Muscle layer of colon (tissue), 2 donors: ENCODE measurements around the gene PRIMA1.

Experiments
- H3K27ac ChIP-seq: one replicate; pipeline ENCODE4 v1.7.0; 2013; ENCODE audit warnings: low read depth, mild to moderate bottlenecking, low read length, moderate library complexity
- H3K27me3 ChIP-seq, 2 donors: one replicate each; pipeline ENCODE4 v1.7.0; 2013; ENCODE audit warnings: low read length in 2 of 2, mild to moderate bottlenecking in 2 of 2; ENCODE audit not compliant: insufficient read depth in 2 of 2, control insufficient read depth in 1 of 2
- H3K36me3 ChIP-seq: one replicate; pipeline ENCODE4 v1.7.0; 2013; ENCODE audit warnings: mild to moderate bottlenecking, low read length; ENCODE audit not compliant: insufficient read depth
- H3K4me1 ChIP-seq: one replicate; pipeline ENCODE4 v1.7.0; 2013; ENCODE audit warnings: mild to moderate bottlenecking, low read length; ENCODE audit not compliant: insufficient read depth
- H3K4me3 ChIP-seq, 2 donors: one replicate each; pipeline ENCODE4 v1.7.0; 2013; ENCODE audit warnings: low read length in 2 of 2, low read depth in 1 of 2, mild to moderate bottlenecking in 1 of 2, moderate library complexity in 1 of 2
- H3K9ac ChIP-seq: one replicate; pipeline ENCODE4 v1.7.0; 2013; ENCODE audit warnings: low read length
- H3K9me3 ChIP-seq: one replicate; pipeline ENCODE4 v1.7.0; 2013; ENCODE audit warnings: mild to moderate bottlenecking, low read length
- donor health status: abdominal sarcoma.
- donor health status: Adenocarcinoma of cecum.

Gene PRIMA1

GRCh38 chr14:93778453-93778852 is 9.8 kb downstream of the PRIMA1 start:
- H3K4me1 ChIP-seq = peaks cover 24% of the 10 kb centered on the region
- H3K4me3 ChIP-seq = no peak overlapping the region
- peaks cover 17% of the 10 kb centered on the region for H3K36me3 ChIP-seq
- H3K9ac ChIP-seq = no peak overlapping the region
- H3K27me3 ChIP-seq = no peaks in the 10 kb centered on the region
- H3K27ac ChIP-seq = no peak overlapping the region
- no peaks in the 10 kb centered on the region for H3K9me3 ChIP-seq

GRCh38 chr14:93775744-93776143 is 12.5 kb downstream of the PRIMA1 start:
- Histone ChIP-seq H3K9me3 (no peaks in the 10 kb centered on the region), H3K27ac (peak overlapping the region; percentile 45), H3K9ac (no peak overlapping the region), H3K4me3 (no peak overlapping the region), H3K36me3 (peaks cover 32% of the 10 kb centered on the region), H3K27me3 (no peaks in the 10 kb centered on the region), H3K4me1 (peaks cover 42% of the 10 kb centered on the region)

GRCh38 chr14:93775158-93775557 is 13.1 kb downstream of the PRIMA1 start:
- Histone ChIP-seq H3K4me3 (no peak overlapping the region), H3K27ac (no peak overlapping the region)

GRCh38 chr14:93772263-93772662 is 16.0 kb downstream of the PRIMA1 start:
- H3K4me1 ChIP-seq = peaks cover 35% of the 10 kb centered on the region
- no peak overlapping the region for H3K9ac ChIP-seq
- H3K9me3 ChIP-seq = no peaks in the 10 kb centered on the region
- no peak overlapping the region for H3K4me3 ChIP-seq
- H3K27me3 ChIP-seq = no peaks in the 10 kb centered on the region
- H3K27ac ChIP-seq = peak overlapping the region; percentile 53
- H3K36me3 ChIP-seq = peaks cover 45% of the 10 kb centered on the region

More at GRCh38 chr14:93775158-93775557, 13.1 kb downstream of the PRIMA1 start:
- no peaks in the 10 kb centered on the region for H3K9me3 ChIP-seq
- peaks cover 38% of the 10 kb centered on the region for H3K36me3 ChIP-seq
- H3K4me1 ChIP-seq = peaks cover 40% of the 10 kb centered on the region
- H3K27me3 ChIP-seq = no peaks in the 10 kb centered on the region
- no peak overlapping the region for H3K9ac ChIP-seq

- peak overlapping the region; percentile 81 for H3K27ac ChIP-seq
- peaks cover 54% of the 10 kb centered on the region for H3K4me1 ChIP-seq
- H3K4me3 ChIP-seq = no peak overlapping the region
- H3K36me3 ChIP-seq = peaks cover 30% of the 10 kb centered on the region
- H3K27me3 ChIP-seq = no peaks in the 10 kb centered on the region
- H3K9ac ChIP-seq = no peak overlapping the region
- H3K9me3 ChIP-seq = no peaks in the 10 kb centered on the region
These were observed 22.3 kb downstream of the PRIMA1 start for GRCh38 chr14:93765970-93766369.

GRCh38 chr14:93765155-93765554 is 23.1 kb downstream of the PRIMA1 start:
- peak overlapping the region in 1 of 2 donors; percentile 39 for H3K4me3 ChIP-seq
- H3K9me3 ChIP-seq = no peaks in the 10 kb centered on the region
- peaks cover 62% of the 10 kb centered on the region for H3K4me1 ChIP-seq
- peaks cover 22% of the 10 kb centered on the region for H3K36me3 ChIP-seq
- H3K27ac ChIP-seq = peak overlapping the region; percentile 81
- no peaks in the 10 kb centered on the region for H3K27me3 ChIP-seq
- no peak overlapping the region for H3K9ac ChIP-seq

- H3K9me3 ChIP-seq = no peaks in the 10 kb centered on the region
- peaks cover 13% of the 10 kb centered on the region for H3K36me3 ChIP-seq
- peak overlapping the region; percentile 81 for H3K27ac ChIP-seq
- H3K27me3 ChIP-seq = no peaks in the 10 kb centered on the region
- peak overlapping the region in 1 of 2 donors; percentile 39 for H3K4me3 ChIP-seq
- H3K9ac ChIP-seq = no peak overlapping the region
- H3K4me1 ChIP-seq = peaks cover 69% of the 10 kb centered on the region
These were observed 24.1 kb downstream of the PRIMA1 start for GRCh38 chr14:93764211-93764659.

GRCh38 chr14:93759719-93760307 is 28.5 kb downstream of the PRIMA1 start:
- Histone ChIP-seq H3K4me1 (peaks cover 64% of the 10 kb centered on the region), H3K36me3 (peaks cover 5% of the 10 kb centered on the region), H3K27me3 (no peaks in the 10 kb centered on the region), H3K9ac (no peak overlapping the region), H3K4me3 (peak overlapping the region in 1 of 2 donors; percentile 42), H3K27ac (peak overlapping the region; percentile 91), H3K9me3 (no peaks in the 10 kb centered on the region)

GRCh38 chr14:93757206-93757605 is 31.1 kb downstream of the PRIMA1 start:
- H3K9ac ChIP-seq = no peak overlapping the region
- H3K27me3 ChIP-seq = no peaks in the 10 kb centered on the region
- H3K9me3 ChIP-seq = no peaks in the 10 kb centered on the region
- no peak overlapping the region for H3K27ac ChIP-seq
- peaks cover 59% of the 10 kb centered on the region for H3K4me1 ChIP-seq
- peaks cover 5% of the 10 kb centered on the region for H3K36me3 ChIP-seq
- no peak overlapping the region for H3K4me3 ChIP-seq

GRCh38 chr14:93753647-93754046 is 34.6 kb downstream of the PRIMA1 start:
- H3K36me3 ChIP-seq = peaks cover 2% of the 10 kb centered on the region
- H3K27ac ChIP-seq = no peak overlapping the region
- no peaks in the 10 kb centered on the region for H3K27me3 ChIP-seq
- no peak overlapping the region for H3K4me3 ChIP-seq
- peaks cover 27% of the 10 kb centered on the region for H3K4me1 ChIP-seq
- no peak overlapping the region for H3K9ac ChIP-seq
- H3K9me3 ChIP-seq = no peaks in the 10 kb centered on the region

GRCh38 chr14:93752980-93753561 is 35.2 kb downstream of the PRIMA1 start:
- Histone ChIP-seq H3K36me3 (no peaks in the 10 kb centered on the region), H3K27me3 (no peaks in the 10 kb centered on the region), H3K9ac (no peak overlapping the region), H3K4me3 (no peak overlapping the region), H3K9me3 (no peaks in the 10 kb centered on the region), H3K4me1 (peaks cover 30% of the 10 kb centered on the region), H3K27ac (no peak overlapping the region)
